Cortex of kidney (tissue), 1 donor: ENCODE results near the gene DENND2A.
"Not testable (repeated sequence)": the region's sequence is repeated elsewhere in the genome, so short reads cannot be mapped to it uniquely, and the experiment has no call there.

ENCODE experiments used
- DNase-seq: peaks from one replicate; lab custom pipeline; 2025; lab: John Stamatoyannopoulos, UW

Gene DENND2A

DNA sequence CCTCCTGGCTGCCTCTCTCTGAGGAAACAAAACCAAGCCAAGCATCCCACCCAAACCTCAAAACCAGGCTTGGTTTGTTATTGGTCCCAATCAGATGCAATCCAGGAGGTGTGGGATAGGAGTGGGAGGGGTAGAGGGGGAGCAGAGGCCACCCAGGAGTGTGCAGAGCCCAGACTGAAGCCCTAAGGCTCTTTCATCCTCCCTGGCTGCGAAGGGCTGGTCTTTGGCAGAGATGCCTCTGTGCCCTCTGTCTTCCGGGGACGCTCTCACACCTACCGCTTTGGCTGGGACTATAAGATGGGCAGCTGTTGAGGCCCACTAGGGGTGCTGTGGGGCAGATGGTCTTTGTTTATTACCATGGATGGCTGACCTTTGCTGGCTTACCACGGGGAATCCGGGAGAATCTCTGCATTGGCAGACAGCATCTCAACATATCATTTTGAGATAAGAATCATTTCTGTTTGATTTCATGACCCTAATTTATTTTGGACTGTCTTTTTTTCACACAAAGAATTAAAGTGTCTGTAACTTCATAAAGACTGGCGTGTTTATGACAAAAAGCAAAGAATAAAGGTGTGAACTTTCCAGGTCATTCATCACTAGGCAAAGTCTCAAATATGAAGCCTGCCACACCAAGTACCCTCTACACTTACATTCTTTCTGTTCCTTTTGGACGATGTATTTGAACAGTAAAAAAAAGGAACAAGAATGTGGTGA lies 6.5 kb upstream of the DENND2A start:
- no peak for DNase-seq

DNA sequence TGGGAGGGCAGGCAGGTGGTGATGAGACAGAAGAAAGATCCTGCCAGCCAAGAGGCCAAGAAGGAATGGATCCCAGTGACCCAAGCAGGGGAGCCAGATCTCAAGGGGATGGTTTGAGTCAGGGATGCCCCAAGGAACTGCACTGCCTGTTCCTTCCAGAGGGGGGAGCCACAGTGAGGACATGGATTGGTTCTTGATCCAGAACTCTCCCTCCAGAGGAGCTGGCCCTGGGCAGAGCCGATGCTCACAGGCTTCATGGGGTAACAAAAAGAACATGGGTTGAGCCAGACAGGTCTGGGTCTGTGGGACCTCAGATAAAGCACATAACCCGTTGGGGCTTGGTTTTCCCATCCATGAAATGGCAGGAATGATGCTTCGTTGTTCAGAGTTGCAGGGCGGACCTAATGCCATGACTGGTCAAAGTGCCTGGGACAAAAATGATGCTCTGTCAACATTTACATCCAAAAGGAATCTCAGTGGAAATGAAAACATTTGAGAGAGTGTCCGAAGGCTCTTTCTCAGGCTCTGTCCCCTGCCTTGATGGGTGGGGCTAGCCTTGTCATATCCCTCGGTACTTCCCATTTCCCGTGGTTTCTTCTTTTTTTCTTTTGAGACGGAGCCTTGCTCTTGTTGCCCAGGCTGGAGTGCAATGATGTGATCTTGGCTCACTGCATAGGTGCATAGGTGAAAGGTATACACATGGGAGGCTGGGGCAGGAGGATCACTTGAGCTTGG lies 4.7 kb upstream of the DENND2A start:
- no peak for DNase-seq

DNA sequence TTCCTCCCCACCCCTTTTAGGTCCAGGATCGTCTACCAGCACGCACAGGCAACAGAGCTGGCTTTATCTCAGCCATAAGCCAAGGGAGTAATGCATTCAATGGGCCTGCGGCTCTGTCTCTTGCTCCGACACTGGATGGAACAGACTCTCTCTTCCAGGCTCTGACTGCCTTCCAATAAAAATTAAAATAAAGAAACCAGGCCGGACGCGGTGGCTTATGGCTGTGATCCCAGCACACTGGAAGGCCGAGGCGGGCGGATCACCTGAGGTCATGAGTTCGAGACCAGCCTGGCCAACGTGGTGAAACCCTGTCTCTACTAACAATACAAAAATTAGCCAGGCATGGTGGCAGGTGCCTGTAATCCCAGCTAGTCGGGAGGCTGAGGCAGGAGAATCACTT lies 4.1 kb upstream of the DENND2A start:
- DNase-seq, result not testable (repeated sequence)

- DNase-seq, result no peak
Observed at GRCh38 chr7:140643416-140643815, 2.8 kb upstream of the DENND2A start.

- DNase-seq, result no peak
Observed at GRCh38 chr7:140641524-140642195, 1.0 kb upstream of the DENND2A start.

DNA sequence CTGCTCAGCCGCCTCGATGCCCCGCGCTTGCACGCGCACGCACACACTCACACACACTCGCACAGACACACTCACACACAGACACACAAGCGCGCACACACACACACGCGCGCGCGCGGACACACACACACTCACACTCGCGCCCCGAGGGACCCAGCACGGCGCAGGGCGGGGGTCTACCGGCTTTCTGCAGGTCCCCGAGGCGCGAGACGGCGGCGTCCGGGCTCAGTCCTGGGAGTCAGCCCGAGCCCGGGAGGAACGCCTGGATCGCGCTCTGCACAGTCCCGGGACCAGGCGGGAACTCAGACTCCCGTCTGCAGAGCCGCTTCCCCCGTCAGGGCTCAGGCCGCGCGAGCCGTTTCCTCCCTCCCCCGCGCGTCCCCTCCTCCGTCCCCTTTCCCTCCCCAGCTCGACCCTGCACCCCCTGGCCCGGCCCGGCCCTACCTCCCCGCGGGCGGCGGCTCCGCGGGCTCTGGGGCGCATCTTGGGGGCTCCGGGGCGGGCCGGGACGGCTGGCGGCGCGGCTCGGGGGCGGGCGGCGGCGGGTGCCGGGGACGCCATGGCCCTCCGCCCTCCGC lies 464 bp downstream of the DENND2A start:
- DNase-seq, result no peak

- no peak for DNase-seq
Observed at GRCh38 chr7:140639366-140640053, 1.1 kb downstream of the DENND2A start.

- DNase-seq, result no peak
Observed at GRCh38 chr7:140638173-140638791, 2.3 kb downstream of the DENND2A start.

- no peak for DNase-seq
Observed at GRCh38 chr7:140637400-140637799, 3.2 kb downstream of the DENND2A start.

DNA sequence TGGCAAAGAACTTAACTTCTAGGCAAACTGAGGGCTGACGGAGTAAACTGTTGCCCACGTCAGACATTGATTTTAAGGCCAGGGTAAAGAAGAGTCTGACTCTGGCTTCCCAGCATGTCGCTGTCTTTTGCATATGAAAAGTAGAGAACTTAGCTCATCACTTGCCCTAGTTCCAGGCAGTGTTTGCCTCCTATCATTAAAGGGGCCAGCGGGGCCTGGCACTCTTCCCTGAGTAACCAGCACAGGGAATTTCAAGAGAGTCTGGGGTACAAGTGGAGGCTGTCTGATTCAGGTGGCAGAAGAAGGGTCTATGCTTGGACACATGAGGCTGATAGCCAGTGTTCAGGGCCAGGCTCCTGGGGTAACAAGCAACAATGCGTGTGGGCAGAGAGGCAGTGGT lies 4.8 kb downstream of the DENND2A start:
- no peak for DNase-seq

DNA sequence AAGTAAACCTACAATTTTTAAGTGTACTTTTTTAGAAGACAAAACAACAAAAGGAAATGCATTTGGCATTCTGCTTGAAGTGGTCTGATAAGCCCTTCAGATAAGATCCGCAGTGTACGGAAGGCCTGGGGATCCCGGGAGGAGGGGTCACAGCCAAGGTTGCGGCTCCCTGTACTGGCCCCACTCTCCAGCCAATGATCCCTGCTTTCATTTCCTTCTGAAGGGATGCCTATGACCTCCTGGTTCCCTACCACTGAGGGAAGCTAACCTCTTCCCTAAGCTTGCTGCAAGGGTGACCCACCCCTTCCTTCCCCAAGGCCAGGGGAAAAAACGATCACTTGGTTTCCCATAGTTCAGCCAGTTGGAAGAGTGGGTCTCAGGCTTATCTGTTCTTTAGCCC lies 5.3 kb downstream of the DENND2A start:
- DNase-seq, result no peak

DNA sequence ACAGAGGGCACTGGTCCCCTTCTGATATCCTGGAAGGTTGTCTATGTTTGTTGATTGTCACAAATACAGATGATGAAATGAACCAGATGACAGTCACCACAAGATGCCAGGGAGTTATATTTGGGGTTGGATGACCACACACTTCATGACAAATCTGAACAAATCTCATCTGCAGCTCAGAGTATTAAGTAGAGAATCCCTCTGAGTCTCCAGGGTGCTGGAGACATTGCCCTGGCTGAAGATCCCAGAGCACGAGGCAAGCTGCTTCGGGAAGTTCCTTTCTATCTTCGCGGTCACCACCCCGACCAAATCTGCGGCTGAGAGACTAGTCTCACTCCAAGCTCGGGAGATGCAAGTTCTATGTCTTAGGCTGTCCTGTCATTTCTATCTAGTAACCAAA lies 9.0 kb downstream of the DENND2A start:
- no peak for DNase-seq

GRCh38 chr7:140631021-140631420 lies 9.6 kb downstream of the DENND2A start:
- no peak for DNase-seq

- DNase-seq, result no peak
Observed at GRCh38 chr7:140625908-140626868, 14.4 kb downstream of the DENND2A start.

- not testable (repeated sequence) for DNase-seq
Observed at GRCh38 chr7:140625192-140625558, 15.4 kb downstream of the DENND2A start.

DNA sequence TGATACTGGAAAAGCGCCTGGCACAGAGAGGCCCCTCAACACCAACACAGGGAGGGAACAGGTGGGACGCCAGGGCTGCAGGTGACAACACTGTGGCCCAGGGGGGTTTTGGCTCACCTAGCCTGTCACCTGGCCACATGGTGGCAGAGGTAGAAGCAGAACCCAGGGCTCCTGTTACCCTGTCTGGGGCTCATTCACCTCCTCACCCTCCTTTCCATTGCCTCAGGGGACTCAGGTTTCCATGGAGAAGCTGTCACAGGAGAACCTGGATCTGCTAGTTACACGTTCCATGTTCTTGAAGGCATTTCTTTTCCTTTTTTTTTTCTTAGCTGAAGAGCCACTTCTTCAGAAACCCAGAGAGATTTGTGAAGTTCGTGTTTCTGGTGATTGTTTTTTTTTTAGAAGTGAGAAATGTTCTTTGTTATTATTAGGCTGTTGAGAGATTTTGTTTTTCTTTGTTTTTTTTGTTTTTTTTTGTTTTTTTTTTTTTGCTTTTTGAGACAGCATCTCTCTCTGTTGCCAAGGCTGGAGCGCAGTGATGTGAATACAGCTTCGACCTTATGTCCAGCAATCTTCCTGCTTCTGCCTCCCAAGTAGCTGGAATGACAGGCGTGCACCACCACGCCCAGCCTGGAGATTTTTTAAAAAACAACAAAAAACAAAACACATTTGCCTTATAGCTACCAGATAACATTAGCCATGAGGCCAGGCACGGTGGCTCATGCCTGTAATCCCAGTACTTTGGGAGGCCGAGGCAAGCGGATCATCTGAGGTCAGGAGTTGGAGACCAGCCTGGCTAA lies 16.0 kb downstream of the DENND2A start:
- DNase-seq, result no peak

- no peak for DNase-seq
Observed at GRCh38 chr7:140623980-140624379, 16.6 kb downstream of the DENND2A start.

DNA sequence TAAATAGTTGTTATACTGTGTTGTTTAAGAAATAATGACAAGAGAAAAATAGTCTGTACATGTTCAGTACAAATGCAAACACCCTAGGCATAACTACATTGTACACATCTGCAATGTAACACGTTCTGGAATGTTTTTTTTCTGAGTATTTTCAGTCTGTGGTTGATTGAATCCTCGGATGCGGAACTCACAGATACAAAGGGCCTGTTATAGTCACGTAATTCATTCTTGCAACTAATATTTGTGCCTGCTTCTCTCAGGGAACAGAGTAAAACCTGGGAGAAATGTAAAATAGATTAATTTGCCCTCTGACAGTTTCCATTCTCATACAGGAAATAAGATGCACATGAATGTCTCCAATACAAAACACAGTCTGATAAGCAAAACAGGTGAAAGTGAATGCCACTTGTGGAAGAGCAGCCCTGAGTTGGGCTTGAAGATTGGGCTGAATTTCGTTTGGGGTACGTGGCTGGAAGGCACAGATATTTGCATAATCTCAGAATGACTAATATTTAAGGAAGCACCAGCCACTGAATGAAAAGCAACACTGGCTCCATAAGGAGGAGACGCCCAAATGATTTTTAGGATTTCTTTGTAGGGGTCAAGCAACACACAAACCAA lies 19.1 kb downstream of the DENND2A start:
- no peak for DNase-seq

GRCh38 chr7:140619915-140620510 lies 20.6 kb downstream of the DENND2A start:
- not testable (repeated sequence) for DNase-seq
